Measurements from ENCODE around the gene SLIT3. TPM values are rescaled to one million over a fixed set of nuclear protein-coding genes. Genes with fewer than 3 reads are reported as not detected.

SLIT3 gene
- total RNA-seq, 6 experiments from 2014 or later: 0.31 to 1.2 (median 0.65) TPM

DNA sequence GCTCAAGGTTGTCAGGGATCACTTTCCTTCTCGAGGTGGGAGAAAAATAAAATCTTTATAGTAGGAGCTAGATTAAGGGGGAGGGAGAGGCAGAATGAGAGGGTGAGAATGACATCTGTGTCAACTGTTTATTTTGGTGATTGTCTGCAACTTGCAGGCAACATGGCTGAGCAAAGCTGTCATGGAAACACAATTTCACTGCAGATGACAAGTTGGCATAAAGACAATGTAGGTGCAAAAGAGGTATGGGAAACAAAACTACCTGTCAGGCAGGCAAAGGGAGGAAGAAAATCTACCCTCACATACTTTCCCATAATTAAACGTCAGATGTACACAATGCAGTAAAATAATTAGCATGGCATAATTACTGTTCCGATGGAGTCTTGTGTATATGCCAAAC lies 167.4 kb downstream of the SLIT3 start:
- Histone ChIP-seq H3K4me3 (no peak overlapping the region), H3K9me3 (no peaks in the 10 kb centered on the region), H3K4me1 (no peaks in the 10 kb centered on the region), H3K36me3 (no peaks in the 10 kb centered on the region), H3K27me3 (no peaks in the 10 kb centered on the region), H3K27ac (no peak overlapping the region)
- DNase-seq: no peak
- ATAC-seq: no peak
- WGBS (ENCODE audit: insufficient coverage, low coverage, low lambda C conversion rate, missing lambda C conversion rate): 49% methylated on average over 3 of the region's 3 CpGs
- TF ChIP-seq POLR2A (IDR thresholded peaks at IDR 0.05): no peak
- intact Hi-C loops (cut with DNase I): no loop called here

DNA sequence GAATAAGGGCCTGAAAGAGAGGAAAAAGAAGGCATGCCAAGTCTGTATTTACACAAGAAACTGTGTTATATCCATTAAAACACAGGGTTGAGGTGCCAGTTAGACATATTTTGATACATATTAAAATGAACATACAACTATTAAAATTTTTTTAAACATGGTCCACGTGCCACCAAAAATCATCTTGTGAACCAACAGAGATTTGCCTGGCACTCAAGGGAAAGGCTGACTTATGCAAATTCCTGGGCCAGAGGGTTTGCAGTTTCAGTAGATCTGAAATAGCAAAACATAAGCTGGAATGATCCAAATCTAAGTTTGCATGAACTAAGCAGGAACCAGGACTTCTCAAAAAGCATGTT lies 168.7 kb downstream of the SLIT3 start:
- intact Hi-C loops (cut with DNase I): no loop called here
- no peaks in the 10 kb centered on the region for H3K27me3 ChIP-seq
- TF ChIP-seq, protein P1, sequence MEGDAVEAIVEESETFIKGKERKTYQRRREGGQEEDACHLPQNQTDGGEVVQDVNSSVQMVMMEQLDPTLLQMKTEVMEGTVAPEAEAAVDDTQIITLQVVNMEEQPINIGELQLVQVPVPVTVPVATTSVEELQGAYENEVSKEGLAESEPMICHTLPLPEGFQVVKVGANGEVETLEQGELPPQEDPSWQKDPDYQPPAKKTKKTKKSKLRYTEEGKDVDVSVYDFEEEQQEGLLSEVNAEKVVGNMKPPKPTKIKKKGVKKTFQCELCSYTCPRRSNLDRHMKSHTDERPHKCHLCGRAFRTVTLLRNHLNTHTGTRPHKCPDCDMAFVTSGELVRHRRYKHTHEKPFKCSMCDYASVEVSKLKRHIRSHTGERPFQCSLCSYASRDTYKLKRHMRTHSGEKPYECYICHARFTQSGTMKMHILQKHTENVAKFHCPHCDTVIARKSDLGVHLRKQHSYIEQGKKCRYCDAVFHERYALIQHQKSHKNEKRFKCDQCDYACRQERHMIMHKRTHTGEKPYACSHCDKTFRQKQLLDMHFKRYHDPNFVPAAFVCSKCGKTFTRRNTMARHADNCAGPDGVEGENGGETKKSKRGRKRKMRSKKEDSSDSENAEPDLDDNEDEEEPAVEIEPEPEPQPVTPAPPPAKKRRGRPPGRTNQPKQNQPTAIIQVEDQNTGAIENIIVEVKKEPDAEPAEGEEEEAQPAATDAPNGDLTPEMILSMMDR (IDR thresholded peaks at IDR 0.05): no peak
- TF ChIP-seq POLR2A (IDR thresholded peaks at IDR 0.05): no peak
- 54% methylated on average over 1 of the region's 1 CpG for WGBS (ENCODE audit: insufficient coverage, low coverage, low lambda C conversion rate, missing lambda C conversion rate)
- no peak for DNase-seq
- no peak overlapping the region for H3K4me3 ChIP-seq
- H3K9me3 ChIP-seq: no peaks in the 10 kb centered on the region
- no peaks in the 10 kb centered on the region for H3K4me1 ChIP-seq
- ATAC-seq: no peak
- no peak overlapping the region for H3K27ac ChIP-seq
- no peaks in the 10 kb centered on the region for H3K36me3 ChIP-seq

DNA sequence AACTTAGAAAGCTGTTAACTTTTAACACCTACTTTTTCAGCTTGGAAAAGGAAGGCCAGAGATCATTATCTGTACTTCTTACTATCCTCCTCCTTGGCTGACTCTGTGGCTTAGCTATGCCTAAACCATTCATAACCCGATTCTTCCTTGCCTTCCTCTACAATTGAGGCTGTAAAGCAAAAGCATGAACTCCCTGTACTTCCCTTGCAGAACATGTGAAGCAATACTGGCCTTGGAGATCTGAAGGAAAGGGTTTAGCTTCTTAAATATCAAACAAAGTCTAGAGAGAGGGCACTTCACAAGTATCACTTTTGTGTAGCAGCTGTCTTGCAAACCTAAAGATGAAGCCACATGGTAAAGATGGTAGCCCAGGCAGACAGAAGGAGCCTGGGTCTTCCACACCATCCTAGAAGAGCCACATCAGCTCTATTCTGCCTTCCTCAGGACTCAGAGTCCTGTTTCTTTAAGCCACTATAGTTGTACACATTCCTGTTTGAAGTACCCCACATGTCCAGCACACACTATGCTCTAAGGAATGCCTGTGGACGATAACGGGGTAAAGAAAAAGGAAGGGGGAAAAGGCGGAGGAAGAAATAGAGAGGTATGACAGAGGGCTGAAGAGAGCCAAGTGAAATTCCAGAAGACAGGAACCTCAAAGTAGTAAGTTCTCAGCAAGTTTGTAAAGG lies 169.2 kb downstream of the SLIT3 start:
- intact Hi-C loops (cut with DNase I): no loop called here
- Histone ChIP-seq H3K4me1 (no peaks in the 10 kb centered on the region), H3K9me3 (no peaks in the 10 kb centered on the region), H3K27me3 (no peaks in the 10 kb centered on the region), H3K36me3 (no peaks in the 10 kb centered on the region), H3K4me3 (no peak overlapping the region), H3K27ac (no peak overlapping the region)
- DNase-seq: no peak
- TF ChIP-seq, protein P1 (IDR thresholded peaks at IDR 0.05): no peak
- no peak for TF ChIP-seq POLR2A (IDR thresholded peaks at IDR 0.05)
- 28% methylated on average over 4 of the region's 4 CpGs for WGBS (ENCODE audit: insufficient coverage, low coverage, low lambda C conversion rate, missing lambda C conversion rate)
- ATAC-seq: no peak

DNA sequence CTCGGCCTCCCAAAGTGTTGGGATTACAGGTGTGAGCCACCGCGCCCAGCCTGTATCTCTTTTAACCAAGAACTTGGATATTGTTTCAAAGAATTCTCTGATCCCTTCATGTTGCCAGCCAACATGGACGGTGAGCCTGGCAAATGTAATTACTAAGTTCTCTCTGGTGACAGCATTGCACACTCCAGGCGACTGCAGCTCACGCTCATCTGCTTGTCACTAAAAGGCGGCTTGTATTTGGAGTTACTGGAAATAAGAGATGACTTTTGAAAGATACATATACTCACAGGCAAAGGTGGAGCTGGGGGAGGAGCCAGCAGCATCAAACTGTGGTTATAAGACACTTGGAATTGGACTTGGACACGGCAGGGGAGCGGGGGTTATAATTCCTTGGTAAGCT lies 172.3 kb downstream of the SLIT3 start:
- DNase-seq (no peak), ATAC-seq (no peak)
- Histone ChIP-seq H3K9me3 (no peaks in the 10 kb centered on the region), H3K36me3 (no peaks in the 10 kb centered on the region), H3K4me3 (no peak overlapping the region), H3K27ac (no peak overlapping the region), H3K27me3 (no peaks in the 10 kb centered on the region), H3K4me1 (no peaks in the 10 kb centered on the region)
- TF ChIP-seq POLR2A (IDR thresholded peaks at IDR 0.05): no peak
- TF ChIP-seq, protein P1 (IDR thresholded peaks at IDR 0.05): no peak
- WGBS (ENCODE audit: insufficient coverage, low coverage, low lambda C conversion rate, missing lambda C conversion rate): 67% methylated on average over 7 of the region's 9 CpGs
- intact Hi-C loops (cut with DNase I): no loop called here

DNA sequence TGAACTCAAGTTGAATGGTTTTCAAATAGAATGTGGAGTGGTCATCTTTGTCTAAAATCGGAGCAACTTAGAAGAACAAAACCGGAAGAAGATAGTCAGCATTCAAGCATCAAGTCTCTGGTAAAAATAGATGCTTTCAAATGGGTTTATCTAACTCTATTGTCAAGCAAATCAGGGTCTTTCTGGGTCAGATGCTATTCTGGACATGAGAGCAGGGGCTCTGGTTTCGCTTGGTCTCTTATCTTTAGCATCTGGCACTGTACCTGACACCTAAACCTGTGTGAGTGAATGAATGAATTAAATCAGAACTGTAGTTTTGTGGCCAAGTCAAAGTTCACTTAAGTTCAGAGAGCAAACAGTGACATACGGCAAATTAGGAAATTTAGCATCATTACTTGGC lies 173.5 kb downstream of the SLIT3 start:
- Histone ChIP-seq H3K4me1 (no peaks in the 10 kb centered on the region), H3K36me3 (no peaks in the 10 kb centered on the region), H3K9me3 (no peaks in the 10 kb centered on the region), H3K4me3 (no peak overlapping the region), H3K27ac (no peak overlapping the region), H3K27me3 (no peaks in the 10 kb centered on the region)
- DNase-seq (no peak), ATAC-seq (no peak)
- TF ChIP-seq POLR2A (IDR thresholded peaks at IDR 0.05): no peak
- TF ChIP-seq, protein P1 (IDR thresholded peaks at IDR 0.05): no peak
- WGBS (ENCODE audit: insufficient coverage, low coverage, low lambda C conversion rate, missing lambda C conversion rate): 38% methylated on average over 4 of the region's 4 CpGs
- intact Hi-C loops (cut with DNase I): no loop called here

Data from right lobe of liver (tissue), 6 donors.